ENCODE results near the gene PIAS1.
A peak's percentile ranks its signal among the peaks of the same experiment; 100 is the strongest.
"Not testable (repeated sequence)": the region's sequence is repeated elsewhere in the genome, so short reads cannot be mapped to it uniquely, and the experiment has no call there.

The PIAS1 gene

GRCh38 chr15:68053701-68054627 lies at the start of gene PIAS1:
TSS of gene PIAS1 (plus strand) at chr15:68054315. CDS start at chr15:68054327, 12 bp downstream.
- DNase-seq (ENCODE audit: low spot score): peak; percentile 90

DNA sequence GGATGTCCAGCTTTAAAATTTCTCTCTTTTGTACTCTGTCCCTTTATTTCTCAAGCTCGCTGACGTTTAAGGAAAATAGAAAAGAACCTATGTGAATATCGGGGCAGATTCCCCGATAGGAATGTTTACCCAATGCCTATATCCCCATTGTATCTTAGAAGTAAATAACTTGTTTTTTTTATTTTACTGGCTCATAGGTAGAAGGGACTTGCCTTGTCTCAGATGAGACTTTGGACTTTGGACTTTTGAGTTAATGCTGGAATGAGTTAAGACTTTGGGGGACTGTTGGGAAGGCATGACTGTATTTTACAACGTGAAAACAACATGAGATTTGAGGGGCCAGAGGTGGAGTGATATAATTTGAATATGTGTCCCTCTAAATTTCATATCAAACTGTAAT lies 46.5 kb upstream of the PIAS1 start:
- DNase-seq (ENCODE audit: low spot score): not testable (repeated sequence)

- DNase-seq (ENCODE audit: low spot score): no peak
Observed at GRCh38 chr15:68010361-68011153, 43.6 kb upstream of the PIAS1 start.

GRCh38 chr15:68012911-68013310 lies 41.2 kb upstream of the PIAS1 start:
- no peak for DNase-seq (ENCODE audit: low spot score)

DNA sequence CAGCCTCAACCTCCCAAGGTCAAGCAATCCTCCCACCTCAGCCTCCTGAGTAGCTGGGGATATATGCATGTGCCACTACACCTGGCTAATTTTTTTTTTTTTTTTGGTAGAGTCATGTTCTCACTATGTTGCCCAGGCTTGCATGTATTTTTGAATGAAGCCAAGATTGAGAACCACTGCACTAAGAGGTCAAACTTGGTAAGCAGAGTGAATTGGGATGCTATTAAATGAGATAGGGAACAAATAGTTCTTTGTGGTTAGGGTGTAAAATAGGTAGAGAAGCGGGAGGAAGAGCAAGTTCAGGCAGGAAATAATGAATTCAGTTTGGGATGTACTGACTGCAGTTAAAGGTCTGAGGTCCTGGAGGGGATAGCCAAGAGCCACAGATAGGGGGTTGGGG lies 39.9 kb upstream of the PIAS1 start:
- no peak for DNase-seq (ENCODE audit: low spot score)

DNA sequence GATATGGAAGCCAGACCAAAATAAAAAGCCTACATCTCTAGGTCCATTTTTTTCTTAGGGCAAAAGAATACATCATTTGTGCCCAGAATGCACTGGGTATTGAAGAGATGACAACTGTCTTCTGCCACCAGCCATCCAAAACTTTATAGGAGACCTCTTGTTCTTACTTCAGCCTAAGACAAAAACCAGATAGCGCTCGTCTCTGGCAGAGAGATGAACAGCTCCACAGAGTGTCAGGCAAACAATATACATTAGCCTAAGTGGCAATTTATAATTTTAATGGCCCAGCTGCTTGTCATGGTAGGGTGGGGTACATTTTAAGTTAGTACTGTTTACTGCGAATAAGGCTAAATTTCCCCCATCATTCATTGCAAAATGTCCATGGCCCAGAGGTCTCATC lies 38.9 kb upstream of the PIAS1 start:
- no peak for DNase-seq (ENCODE audit: low spot score)

DNA sequence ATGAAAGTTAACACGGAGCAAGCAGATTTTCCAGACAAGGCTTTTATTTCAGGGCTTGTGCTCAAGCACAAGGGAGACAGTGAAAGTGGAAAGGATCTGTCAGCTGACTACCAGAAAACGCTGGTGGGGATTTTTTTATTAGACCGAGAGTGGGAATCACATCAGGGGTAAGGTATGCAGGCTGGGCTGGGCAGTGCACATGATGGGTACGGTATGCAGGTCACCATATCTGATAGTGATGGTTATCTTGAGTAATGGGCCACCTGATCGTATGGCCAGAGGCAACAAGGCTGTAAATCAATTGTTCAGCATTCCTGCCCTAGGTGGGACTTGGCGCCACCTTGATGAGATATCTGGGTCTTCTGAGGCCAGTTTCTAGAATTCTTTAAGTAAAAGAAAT lies 36.9 kb upstream of the PIAS1 start:
- DNase-seq (ENCODE audit: low spot score): no peak

DNA sequence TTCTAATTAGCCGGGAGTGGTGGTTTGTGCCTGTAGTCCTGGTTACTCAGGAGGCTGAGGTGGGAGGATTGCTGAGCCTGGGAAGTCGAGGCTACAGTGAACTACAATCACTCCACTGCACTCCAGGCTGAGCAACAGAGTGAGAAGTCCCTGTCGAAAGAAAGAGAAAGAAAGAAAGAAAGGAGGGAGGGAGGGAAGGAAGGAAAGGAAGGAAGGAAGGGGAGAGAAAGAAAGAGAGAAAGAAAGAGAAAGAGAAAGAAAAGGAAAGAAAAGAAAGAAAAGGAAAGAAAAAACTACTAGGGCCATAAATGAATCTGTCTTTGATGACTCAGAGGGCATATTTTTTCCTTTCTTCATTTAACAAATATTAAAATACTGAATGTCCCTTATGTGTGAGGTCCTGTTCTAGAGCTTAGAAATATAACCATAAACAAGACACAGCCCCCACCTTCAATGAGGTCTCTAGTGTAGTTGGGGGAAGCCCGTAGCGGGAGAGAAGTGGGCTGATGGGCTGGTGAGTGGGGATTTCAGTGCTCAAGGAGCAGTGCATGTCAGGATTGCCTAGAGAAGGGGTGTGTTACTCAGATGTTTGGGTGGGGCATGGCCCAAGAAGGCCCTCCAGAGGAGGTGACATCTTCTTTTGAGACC lies 35.2 kb upstream of the PIAS1 start:
- no peak for DNase-seq (ENCODE audit: low spot score)

- DNase-seq (ENCODE audit: low spot score): no peak
Observed at GRCh38 chr15:68019814-68020525, 34.1 kb upstream of the PIAS1 start.

DNA sequence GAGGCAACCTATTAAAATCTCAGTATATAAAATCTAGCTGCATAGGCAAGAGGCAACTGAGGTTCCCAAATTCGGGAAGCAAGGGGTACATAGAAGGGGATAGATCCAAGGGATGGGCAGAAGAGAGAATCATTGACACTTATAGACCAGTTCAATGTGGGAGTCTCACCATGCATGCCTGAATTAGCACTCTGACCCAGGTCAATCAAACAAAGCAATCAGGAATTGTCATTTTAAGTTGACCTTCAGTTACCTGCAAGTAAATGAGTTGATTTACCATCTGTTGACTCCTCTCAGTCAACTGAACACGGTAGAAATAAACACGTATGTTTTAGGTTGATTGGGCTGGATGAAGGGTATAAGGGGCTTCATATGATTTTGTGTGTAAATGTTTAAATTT lies 33.4 kb upstream of the PIAS1 start:
- no peak for DNase-seq (ENCODE audit: low spot score)

DNA sequence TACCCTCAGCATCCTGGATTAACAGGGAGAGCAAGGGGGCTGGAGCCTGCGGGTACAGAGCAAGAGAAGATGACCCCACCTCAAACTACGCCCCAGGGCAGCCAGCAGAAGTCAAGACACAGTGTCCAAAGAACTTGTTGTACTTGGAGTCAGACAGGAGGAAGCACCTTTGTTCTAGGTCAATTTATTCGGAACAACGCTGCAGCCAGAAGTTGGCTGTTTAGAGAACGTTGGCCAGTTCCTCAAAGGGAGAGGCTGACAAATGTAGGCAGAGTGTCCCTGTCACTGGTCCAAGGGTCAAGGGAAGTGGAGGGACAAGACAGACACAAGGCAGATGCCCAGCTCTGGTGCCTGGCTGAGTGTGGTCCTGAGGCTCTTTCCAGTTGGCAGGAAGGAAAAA lies 32.1 kb upstream of the PIAS1 start:
- DNase-seq (ENCODE audit: low spot score): no peak

DNA sequence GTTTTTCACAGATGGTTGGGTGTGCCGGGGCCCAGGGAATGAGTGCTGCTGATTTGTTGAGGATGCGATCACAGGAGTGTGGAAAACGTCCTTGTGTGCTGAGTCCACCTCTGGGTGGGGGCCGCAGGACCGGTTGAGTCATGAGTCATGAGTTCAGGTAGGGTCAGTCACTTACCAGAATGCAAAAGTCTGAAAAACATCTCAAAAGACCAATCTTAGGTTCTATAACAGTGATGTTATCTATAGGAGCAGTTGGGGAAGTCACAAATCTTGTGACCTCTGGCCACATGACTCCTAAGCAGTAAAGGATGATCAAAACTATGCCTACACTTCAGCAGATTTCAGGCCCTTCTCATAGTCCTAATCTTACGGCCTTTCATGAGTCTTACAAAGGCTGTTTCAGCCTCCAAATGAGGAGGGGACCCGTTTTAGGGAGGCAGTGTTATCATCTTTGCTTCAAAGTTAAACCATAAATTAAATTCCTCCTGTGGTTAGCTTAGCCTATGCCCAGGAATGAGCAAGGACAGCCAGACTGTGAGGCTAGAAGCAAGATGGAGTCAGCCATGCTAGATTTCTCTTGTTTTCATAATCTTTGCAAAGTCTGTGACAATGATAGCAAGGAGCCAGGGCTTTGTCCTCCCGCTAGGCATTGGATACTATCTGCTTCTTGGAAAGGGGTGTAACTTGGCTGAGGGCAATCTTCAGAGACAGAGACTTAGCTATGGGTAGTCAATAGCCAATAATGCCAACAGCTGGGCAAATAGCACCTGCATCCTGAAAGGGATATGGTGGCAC lies 30.6 kb upstream of the PIAS1 start:
- no peak for DNase-seq (ENCODE audit: low spot score)

- DNase-seq (ENCODE audit: low spot score): no peak
Observed at GRCh38 chr15:68025835-68026424, 28.2 kb upstream of the PIAS1 start.

GRCh38 chr15:68027388-68027787 lies 26.7 kb upstream of the PIAS1 start:
- DNase-seq (ENCODE audit: low spot score): no peak

GRCh38 chr15:68028137-68028887 lies 25.8 kb upstream of the PIAS1 start:
- no peak for DNase-seq (ENCODE audit: low spot score)

DNA sequence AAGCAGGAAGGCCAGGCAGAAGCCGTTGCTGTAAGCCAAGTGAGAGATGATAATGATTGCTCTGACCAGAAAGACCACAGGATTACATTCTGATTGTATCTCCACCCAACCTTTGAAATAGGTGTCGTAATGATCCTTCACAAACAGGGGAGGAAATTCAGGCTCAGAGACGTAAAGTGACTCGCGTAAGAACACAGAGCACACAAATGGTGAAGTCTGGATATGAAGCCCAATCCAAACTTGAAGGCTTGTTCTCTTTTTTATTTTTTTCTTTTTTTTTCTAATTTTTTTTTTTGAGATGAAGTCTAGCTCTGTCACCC lies 25.3 kb upstream of the PIAS1 start:
- no peak for DNase-seq (ENCODE audit: low spot score)

DNA sequence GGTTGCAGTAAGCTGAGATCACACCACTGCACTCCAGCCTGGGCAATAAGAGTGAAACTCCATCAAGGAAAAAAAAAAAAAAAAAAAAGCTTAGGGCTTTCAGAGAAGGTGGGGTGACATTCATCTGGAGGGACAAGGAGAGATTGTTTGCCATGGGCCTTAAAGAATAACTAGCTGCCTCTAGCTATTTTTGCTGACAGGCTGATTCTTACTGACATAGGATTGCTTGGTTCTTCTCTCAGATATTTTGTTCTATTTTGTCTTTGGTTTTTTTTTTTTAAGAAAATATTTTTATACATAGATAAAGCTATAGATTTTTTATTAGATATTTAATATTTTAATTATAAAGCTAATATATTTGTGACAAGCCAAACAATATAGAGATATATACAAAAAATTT lies 24.2 kb upstream of the PIAS1 start:
- no peak for DNase-seq (ENCODE audit: low spot score)

DNA sequence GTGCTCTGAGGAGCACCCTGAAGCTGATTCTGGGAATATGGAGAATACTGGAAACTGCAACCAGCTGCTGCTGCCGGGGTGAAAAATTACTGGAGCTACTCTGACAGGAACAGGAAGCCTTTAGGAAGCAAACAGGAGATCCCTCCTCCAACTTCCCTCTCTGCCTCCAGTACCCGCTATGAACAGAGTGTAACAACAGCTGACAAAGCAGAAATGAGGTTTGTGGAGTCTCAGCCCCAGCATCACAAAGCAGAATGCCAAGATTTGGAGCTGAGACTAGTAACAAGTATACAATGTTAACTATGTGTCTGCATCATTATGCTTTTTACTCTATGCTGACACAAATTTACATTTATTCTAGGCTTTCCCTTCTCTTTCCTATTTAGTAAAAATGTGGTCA lies 22.7 kb upstream of the PIAS1 start:
- DNase-seq (ENCODE audit: low spot score): no peak

DNA sequence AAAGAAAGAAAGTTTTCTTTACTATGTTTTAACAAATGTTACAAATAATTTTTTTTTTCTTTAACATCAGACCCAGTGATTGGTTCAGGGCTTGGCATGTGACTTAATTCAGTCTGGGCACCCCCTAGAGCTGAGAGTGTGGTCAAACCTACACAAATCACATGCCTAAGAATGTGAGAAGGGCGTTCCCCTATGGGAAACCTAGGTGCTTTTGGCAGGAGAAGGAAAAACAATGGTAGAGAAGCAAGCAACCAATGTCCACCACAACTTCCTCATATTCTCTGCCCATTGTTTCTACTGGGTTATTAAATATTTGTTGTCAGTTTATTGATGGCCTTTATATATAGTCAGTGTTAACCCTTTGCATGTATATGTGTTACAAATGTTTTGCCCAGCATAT lies 21.4 kb upstream of the PIAS1 start:
- no peak for DNase-seq (ENCODE audit: low spot score)

- DNase-seq (ENCODE audit: low spot score): no peak
Observed at GRCh38 chr15:68034081-68034480, 20.0 kb upstream of the PIAS1 start.

Data from kidney capillary endothelial cell (primary cell).